OCI-LY1 (cell line): Measurements from ENCODE around the gene PLEKHH2.

ENCODE experiments used
- H2AFZ ChIP-seq: fragments of 200-600 bp; sonication (generic), shearing (Covaris generic); 2 replicates; pipeline ENCODE4 v1.6.0; 2014; ENCODE audit warnings: antibody characterized with exemption, mild to moderate bottlenecking, low read length
- H3F3A ChIP-seq: fragments of 200-600 bp; sonication (generic), shearing (Covaris generic); 2 replicates; pipeline ENCODE4 v1.6.0; 2014; ENCODE audit warnings: mild to moderate bottlenecking, antibody characterized with exemption, low read length, moderate library complexity; ENCODE audit not compliant: insufficient read depth
- H3K27ac ChIP-seq: fragments of 200-600 bp; sonication (generic); 2 replicates; pipeline ENCODE4 v1.5.1; 2014; ENCODE audit warnings: low read length, mixed run types, mild to moderate bottlenecking, low read depth; ENCODE audit not compliant: poor library complexity, severe bottlenecking
- H3K27me3 ChIP-seq: fragments of 200-600 bp; sonication (generic); 2 replicates; pipeline ENCODE4 v1.6.0; 2014; ENCODE audit warnings: antibody characterized with exemption, mild to moderate bottlenecking, low read length, moderate library complexity; ENCODE audit not compliant: insufficient read depth
- H3K36me3 ChIP-seq: fragments of 200-600 bp; sonication (generic); 2 replicates; pipeline ENCODE4 v1.6.1; 2014; ENCODE audit warnings: mild to moderate bottlenecking, antibody characterized with exemption, low read length, moderate library complexity, mixed read lengths; ENCODE audit not compliant: insufficient read depth
- H3K4me1 ChIP-seq: fragments of 200-600 bp; sonication (generic); 2 replicates; pipeline ENCODE4 v1.5.1; 2014; ENCODE audit warnings: mild to moderate bottlenecking, low read length, moderate library complexity; ENCODE audit not compliant: insufficient read depth, severe bottlenecking
- H3K4me2 ChIP-seq: fragments of 200-600 bp; sonication (generic), shearing (Covaris generic); 2 replicates; pipeline ENCODE4 v1.6.1; 2014; ENCODE audit warnings: low read length
- H3K4me3 ChIP-seq: fragments of 200-600 bp; sonication (generic); 2 replicates; pipeline ENCODE4 v1.5.1; 2014; ENCODE audit warnings: low read length, low read depth, mild to moderate bottlenecking, mixed read lengths; ENCODE audit not compliant: poor library complexity, severe bottlenecking
- H3K79me2 ChIP-seq: fragments of 200-600 bp; shearing (Covaris generic); 2 replicates; pipeline ENCODE4 v1.6.1; 2016; ENCODE audit warnings: mixed run types, low read length, mixed read lengths; ENCODE audit not compliant: insufficient read depth
- H3K9ac ChIP-seq: fragments of 200-600 bp; sonication (generic), shearing (Covaris generic); 2 replicates; pipeline ENCODE4 v1.6.1; 2014; ENCODE audit warnings: mild to moderate bottlenecking, low read length, mixed read lengths
- H3K9me2 ChIP-seq: fragments of 200-600 bp; sonication (generic), shearing (Covaris generic); 2 replicates; pipeline ENCODE4 v1.6.1; 2014; ENCODE audit warnings: low read depth, mild to moderate bottlenecking, low read length, mixed read lengths
- H3K9me3 ChIP-seq: fragments of 200-600 bp; shearing (Covaris generic); 2 replicates; pipeline ENCODE4 v1.6.1; 2014; ENCODE audit warnings: low read length, mixed read lengths
- H4K20me1 ChIP-seq: fragments of 200-600 bp; sonication (generic), shearing (Covaris generic); 2 replicates; pipeline ENCODE4 v1.6.0; 2016; ENCODE audit warnings: mild to moderate bottlenecking, low read length; ENCODE audit not compliant: insufficient read depth
- EZH2 ChIP-seq: fragments of 200-600 bp; sonication (generic), shearing (Covaris generic); IDR thresholded peaks from 2 replicates; pipeline ENCODE4 v1.8.0; 2017; ENCODE audit warnings: borderline replicate concordance, mixed run types, mild to moderate bottlenecking, antibody characterized with exemption, low read length, moderate library complexity, mixed read lengths
- TF ChIP-seq, protein P1 (sequence below): fragments of 200-600 bp; sonication (generic), shearing (Covaris generic); IDR thresholded peaks from 2 replicates; pipeline ENCODE4 v1.5.1; 2017; ENCODE audit warnings: mild to moderate bottlenecking, antibody characterized with exemption, low read length, moderate library complexity, mixed read lengths

The PLEKHH2 gene

GRCh38 chr2:43715300-43716098 lies 78.4 kb downstream of the PLEKHH2 start:
- Histone ChIP-seq H3K27me3 (no peaks in the 10 kb centered on the region), H3K4me3 (no peak overlapping the region), H4K20me1 (no peaks in the 10 kb centered on the region), H3K9me3 (no peaks in the 10 kb centered on the region), H3K79me2 (no peaks in the 10 kb centered on the region), H3K9me2 (no peaks in the 10 kb centered on the region), H3K27ac (no peak overlapping the region), H3K4me2 (no peak overlapping the region), H3K36me3 (no peaks in the 10 kb centered on the region), H3K4me1 (no peaks in the 10 kb centered on the region), H3K9ac (no peak overlapping the region), H2AFZ (no peak overlapping the region), H3F3A (no peaks in the 10 kb centered on the region)
- no peak for TF ChIP-seq EZH2
- TF ChIP-seq, protein P1, sequence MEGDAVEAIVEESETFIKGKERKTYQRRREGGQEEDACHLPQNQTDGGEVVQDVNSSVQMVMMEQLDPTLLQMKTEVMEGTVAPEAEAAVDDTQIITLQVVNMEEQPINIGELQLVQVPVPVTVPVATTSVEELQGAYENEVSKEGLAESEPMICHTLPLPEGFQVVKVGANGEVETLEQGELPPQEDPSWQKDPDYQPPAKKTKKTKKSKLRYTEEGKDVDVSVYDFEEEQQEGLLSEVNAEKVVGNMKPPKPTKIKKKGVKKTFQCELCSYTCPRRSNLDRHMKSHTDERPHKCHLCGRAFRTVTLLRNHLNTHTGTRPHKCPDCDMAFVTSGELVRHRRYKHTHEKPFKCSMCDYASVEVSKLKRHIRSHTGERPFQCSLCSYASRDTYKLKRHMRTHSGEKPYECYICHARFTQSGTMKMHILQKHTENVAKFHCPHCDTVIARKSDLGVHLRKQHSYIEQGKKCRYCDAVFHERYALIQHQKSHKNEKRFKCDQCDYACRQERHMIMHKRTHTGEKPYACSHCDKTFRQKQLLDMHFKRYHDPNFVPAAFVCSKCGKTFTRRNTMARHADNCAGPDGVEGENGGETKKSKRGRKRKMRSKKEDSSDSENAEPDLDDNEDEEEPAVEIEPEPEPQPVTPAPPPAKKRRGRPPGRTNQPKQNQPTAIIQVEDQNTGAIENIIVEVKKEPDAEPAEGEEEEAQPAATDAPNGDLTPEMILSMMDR = no peak

GRCh38 chr2:43717322-43717721 lies 80.3 kb downstream of the PLEKHH2 start:
- Histone ChIP-seq H3K9ac (no peak overlapping the region), H3F3A (no peaks in the 10 kb centered on the region), H3K4me3 (no peak overlapping the region), H3K4me1 (no peaks in the 10 kb centered on the region), H3K9me3 (no peaks in the 10 kb centered on the region), H3K27me3 (no peaks in the 10 kb centered on the region), H2AFZ (no peak overlapping the region), H3K4me2 (no peak overlapping the region), H3K9me2 (no peaks in the 10 kb centered on the region), H3K79me2 (no peaks in the 10 kb centered on the region), H4K20me1 (no peaks in the 10 kb centered on the region), H3K36me3 (no peaks in the 10 kb centered on the region), H3K27ac (no peak overlapping the region)
- TF ChIP-seq, protein P1 = no peak
- no peak for TF ChIP-seq EZH2

DNA sequence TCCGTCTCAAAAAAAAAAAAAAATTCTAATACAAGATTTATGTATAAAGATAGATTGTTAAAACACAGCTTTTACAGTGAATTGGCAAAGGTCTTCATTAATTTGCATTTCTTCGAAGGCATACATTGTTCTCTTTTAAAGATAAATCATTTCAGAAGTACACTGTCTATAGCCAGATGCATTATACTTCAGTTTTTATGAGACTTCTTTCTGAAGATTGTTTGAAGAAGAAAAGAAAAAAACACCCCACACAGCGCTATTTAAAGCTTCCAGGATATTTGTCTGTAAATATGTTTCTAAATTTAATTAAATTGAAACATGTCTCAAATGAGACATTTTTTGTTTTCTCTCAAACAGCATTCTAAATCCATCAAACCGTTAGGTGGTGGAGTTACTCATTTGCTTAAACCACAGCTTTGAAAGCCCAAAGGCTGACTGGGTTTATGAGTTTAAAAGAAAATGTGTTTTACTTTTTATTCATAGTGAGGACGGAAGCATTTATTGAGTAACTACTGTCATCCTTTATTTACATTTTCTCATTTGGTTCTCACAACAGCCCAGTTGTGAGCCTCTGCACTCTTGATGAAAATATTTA lies 81.6 kb downstream of the PLEKHH2 start:
- no peaks in the 10 kb centered on the region for H3K27me3 ChIP-seq
- H2AFZ ChIP-seq = no peak overlapping the region
- no peak overlapping the region for H3K9ac ChIP-seq
- H3K79me2 ChIP-seq = no peaks in the 10 kb centered on the region
- TF ChIP-seq, protein P1 = no peak
- TF ChIP-seq EZH2 = no peak
- no peaks in the 10 kb centered on the region for H4K20me1 ChIP-seq
- H3K36me3 ChIP-seq = no peaks in the 10 kb centered on the region
- no peaks in the 10 kb centered on the region for H3K4me1 ChIP-seq
- no peaks in the 10 kb centered on the region for H3K9me2 ChIP-seq
- no peak overlapping the region for H3K4me3 ChIP-seq
- H3K4me2 ChIP-seq = no peak overlapping the region
- H3K27ac ChIP-seq = no peak overlapping the region
- no peaks in the 10 kb centered on the region for H3F3A ChIP-seq
- no peaks in the 10 kb centered on the region for H3K9me3 ChIP-seq
